GM12864 (cell line): ENCODE measurements around the gene GRN.
A peak's percentile ranks its signal among the peaks of the same experiment; 100 is the strongest.

Experiments
- DNase-seq: peaks from one replicate; pipeline ENCODE4 v3.0.0-alpha.2; 2011; ENCODE audit warnings: low read depth
- H3K4me3 ChIP-seq: 2 replicates; pipeline ENCODE4 v1.5.1; 2011; ENCODE audit warnings: mild to moderate bottlenecking, low read depth, low read length, control low read depth
- TF ChIP-seq, protein P1 (sequence below): IDR thresholded peaks from 2 replicates; pipeline ENCODE4 v1.5.1; 2011; ENCODE audit warnings: low read depth, mild to moderate bottlenecking, moderate library complexity, low read length, control low read depth, inconsistent platforms; ENCODE audit errors: missing control alignments

Gene GRN

DNA sequence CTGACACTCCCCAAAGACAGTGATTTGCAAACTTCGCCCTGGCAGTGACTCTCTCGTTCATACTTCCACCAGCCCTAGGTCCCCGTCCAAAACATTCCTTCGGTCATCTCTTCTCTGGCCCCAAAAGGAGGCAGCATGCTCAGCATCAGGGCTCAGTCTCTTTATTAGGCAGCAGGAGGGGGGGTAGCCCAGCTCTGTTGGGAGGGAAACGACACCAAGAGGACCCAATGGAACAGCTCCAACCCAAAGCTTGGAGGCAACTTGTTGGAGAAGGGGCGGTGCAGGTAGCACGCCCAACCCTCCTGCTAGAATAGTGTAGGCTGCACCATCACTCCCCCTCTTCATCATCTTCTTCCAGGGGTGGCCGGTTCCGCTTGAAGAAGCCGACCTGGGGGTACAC lies 26.9 kb downstream of the GRN start:
- no peak for DNase-seq
- H3K4me3 ChIP-seq = no peak overlapping the region
- TF ChIP-seq, protein P1, sequence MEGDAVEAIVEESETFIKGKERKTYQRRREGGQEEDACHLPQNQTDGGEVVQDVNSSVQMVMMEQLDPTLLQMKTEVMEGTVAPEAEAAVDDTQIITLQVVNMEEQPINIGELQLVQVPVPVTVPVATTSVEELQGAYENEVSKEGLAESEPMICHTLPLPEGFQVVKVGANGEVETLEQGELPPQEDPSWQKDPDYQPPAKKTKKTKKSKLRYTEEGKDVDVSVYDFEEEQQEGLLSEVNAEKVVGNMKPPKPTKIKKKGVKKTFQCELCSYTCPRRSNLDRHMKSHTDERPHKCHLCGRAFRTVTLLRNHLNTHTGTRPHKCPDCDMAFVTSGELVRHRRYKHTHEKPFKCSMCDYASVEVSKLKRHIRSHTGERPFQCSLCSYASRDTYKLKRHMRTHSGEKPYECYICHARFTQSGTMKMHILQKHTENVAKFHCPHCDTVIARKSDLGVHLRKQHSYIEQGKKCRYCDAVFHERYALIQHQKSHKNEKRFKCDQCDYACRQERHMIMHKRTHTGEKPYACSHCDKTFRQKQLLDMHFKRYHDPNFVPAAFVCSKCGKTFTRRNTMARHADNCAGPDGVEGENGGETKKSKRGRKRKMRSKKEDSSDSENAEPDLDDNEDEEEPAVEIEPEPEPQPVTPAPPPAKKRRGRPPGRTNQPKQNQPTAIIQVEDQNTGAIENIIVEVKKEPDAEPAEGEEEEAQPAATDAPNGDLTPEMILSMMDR = no peak

DNA sequence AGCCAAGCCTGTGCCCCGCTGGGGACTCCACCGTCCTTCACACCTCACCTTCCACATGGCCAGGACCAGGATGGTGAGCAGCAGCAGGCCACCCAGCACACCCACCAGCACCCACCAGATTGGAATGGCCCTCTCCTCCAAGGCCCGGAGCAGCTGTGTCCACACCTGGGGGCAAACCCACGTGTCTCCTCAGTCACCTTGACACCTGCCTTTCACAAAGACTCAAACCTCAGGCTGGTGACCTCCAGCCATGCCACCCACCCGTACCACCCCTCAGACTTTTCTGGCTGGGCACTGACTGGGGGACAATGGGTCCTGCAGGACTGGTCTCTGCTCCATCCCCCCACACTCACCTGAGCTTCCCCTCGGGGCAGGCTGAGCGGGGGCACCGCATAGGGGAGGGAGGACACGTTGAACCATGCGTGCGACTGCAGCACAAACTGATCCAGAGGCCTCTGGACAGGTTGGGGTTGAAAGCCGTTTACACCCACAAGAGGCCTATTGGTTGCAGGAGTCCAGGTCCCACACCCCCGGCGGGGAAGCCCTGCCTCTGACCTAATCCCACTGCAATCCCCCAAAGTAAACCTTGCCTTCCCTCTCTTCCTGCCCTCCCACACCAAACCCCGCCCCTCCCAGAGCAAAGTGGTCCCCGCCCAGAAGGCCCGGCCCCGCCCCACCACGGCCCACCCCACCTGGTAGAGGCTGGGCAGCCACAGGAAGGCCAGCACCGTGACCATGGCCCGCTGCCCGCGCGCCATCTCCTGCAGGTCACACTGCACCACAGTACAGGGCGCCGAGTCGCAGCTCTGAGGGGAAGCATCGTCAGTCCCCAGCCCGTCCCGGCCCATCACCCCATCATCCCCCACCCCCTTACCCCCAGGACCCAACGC lies 29.4 kb downstream of the GRN start:
- TF ChIP-seq, protein P1 = no peak
- no peak overlapping the region; the same call in 1 of the 2 replicates for H3K4me3 ChIP-seq
- no peak for DNase-seq

DNA sequence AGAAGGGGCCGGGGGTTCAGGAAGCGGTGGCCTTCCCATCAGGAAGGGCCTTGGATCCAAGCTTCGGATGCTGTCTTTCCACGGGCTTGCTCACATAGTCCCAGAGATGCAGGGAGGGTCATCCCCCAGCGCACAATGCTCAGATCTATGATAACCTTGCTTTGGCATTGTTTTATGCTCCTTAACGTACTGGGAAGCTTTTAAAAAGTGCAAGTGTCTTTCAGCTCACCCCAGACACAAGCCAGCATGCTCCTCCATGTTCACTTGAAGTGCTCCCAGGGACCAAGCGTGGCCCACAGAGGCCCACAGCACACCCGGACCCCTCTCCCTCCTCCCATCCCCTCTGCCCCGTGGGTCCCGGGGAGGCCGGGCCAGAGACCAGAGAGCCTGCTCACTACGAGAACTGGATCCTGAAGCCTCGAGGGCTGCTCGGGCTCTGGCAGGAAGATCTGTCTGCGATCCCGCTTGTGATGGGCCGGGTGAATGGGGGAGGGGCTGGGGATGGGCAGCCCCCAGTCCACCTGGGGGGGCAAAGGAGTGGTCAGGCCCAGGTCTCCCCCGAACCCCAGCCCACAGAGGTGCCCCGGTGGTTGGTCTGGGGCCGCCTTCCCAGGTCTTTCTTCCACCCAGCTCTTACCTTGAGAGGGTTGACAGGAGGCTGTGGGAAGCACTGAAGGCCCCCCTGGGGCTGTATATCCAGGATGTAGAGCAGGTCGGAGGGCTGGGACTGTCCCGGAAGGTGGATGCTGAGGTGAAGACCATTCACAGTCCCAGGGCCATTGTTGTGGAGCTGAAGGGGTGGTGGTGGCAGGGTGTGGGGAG lies 30.3 kb downstream of the GRN start:
- no peak overlapping the region for H3K4me3 ChIP-seq
- DNase-seq = no peak
- TF ChIP-seq, protein P1 = no peak

DNA sequence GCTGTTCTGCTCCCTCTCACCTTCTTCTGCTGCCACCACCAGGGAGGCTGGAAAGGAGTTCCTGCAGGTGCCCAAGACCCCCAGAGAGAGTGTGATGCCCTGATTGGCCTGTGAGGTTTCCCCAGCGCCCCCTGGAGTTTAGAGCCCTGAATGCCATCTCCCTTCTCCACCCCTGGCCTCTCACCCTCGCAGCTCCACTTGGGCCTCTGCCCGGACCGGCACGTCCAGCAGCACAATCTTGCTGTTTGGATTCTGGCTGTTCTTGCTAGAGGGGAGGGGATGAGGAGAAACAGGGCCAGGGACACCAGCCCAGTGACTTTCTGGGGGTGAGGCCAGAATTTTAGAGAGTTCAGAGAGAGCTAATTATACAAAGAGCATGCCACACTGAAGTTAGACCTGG lies 31.0 kb downstream of the GRN start:
- no peak overlapping the region for H3K4me3 ChIP-seq

DNA sequence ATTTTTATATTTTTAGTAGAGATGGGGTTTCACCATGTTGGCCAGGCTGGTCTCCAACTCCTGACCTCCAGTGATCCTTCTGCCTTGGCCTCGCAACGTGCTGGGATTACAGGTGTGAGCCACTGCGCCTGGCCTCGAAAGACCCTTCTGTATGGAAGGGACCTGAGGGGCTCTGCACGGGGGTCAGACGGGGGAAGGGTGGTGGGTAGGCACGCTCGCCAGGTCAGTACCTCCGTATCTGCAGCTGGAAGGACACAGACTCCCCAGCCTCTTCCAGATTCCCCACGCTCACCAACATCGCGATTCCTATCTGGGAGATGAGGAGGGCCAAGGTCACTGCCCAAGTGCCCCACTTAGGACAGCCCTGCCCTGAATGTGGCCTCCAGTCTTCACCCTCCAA lies 31.7 kb downstream of the GRN start:
- no peak overlapping the region for H3K4me3 ChIP-seq
- TF ChIP-seq, protein P1 = no peak

More for the DNA sequence above, 31.0 kb downstream of the GRN start:
- no peak for DNase-seq
- TF ChIP-seq, protein P1 = peak; percentile 75

DNA sequence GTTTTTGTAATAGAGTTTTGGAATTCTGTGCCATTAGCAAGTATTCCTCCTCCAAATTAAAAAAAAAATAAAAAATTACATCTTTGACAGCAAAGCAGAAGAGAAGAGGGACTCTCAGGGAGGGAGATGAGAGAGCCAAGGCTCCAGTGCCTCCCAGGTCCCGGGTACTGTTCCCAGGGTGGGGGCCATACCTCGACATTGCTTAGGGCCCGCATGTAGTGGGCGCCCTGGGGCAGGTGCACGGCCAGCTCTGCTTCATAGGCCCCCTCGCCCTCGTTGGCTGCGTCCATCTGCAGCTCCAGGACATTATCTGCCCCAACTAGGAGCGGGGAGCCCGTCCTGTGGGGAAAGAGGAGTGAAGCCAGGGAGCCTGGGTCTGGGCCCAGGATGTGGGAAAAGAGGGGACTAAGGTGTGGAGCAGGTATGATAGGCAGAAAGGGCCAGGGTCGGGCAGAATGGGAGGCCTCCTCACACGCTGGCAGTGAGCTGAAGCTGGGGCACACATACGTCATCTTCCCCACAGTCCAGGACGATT lies 33.1 kb downstream of the GRN start:
- TF ChIP-seq, protein P1 = no peak
- DNase-seq = no peak
- H3K4me3 ChIP-seq = no peak overlapping the region

More for the DNA sequence above, 31.7 kb downstream of the GRN start:
- DNase-seq = no peak
